GM18519 (cell line): Measurements from ENCODE around the gene ADGRA3.

Source experiments
- ATAC-seq: cut with Tn5 transposase; IDR thresholded peaks from one replicate; pipeline ENCODE4 v1.9.1; 2021; ENCODE audit warnings: mild to moderate bottlenecking, moderate library complexity; ENCODE audit not compliant: unreplicated experiment, low FRiP score

Gene ADGRA3

DNA sequence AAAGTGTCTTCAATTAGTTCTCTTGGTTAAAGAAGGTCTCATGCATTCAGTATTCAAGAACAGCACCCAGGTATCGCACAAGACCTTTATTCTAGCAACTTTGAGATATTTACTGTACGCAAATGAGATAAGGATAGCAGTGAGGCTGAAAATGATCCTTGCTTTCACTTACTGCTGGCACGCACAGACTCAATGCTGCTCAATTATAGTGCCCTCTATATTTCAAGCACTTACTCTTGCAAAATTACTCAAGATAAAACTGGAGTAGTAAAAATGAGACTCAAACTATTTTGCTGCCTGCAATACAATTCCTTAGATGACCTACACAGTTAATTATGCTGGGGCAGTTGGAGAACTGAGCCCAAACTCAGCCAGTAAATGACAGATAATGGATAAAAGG lies 60.9 kb downstream of the ADGRA3 start:
- ATAC-seq: no peak

DNA sequence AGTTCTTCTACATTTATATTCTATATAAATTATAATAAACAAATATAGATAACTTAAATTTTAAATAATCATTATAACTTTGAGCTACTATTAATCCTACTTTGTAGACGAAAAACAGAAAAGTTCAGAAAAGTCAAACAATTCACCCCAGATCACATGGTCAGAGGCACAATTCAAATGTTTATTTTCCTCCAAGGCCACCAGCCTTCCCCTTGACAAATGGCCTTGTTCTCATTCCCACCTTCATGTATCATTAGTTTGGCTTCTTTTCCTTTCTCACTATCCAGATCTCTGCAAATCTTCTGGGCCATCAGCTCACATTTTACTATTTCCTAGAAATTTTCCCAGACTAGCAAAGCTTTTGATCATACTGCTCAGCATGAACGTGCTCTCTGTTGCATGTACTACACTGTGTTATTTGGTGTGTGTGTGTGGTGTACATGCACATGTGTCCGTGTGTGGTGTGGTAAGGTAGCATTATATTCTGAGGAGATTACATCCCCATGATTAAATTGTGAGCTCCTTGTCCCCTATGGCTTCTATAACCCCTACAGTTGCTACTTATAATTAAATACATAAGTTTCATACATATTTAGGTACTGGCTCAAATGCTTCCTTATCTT lies 61.5 kb downstream of the ADGRA3 start:
- no peak for ATAC-seq

DNA sequence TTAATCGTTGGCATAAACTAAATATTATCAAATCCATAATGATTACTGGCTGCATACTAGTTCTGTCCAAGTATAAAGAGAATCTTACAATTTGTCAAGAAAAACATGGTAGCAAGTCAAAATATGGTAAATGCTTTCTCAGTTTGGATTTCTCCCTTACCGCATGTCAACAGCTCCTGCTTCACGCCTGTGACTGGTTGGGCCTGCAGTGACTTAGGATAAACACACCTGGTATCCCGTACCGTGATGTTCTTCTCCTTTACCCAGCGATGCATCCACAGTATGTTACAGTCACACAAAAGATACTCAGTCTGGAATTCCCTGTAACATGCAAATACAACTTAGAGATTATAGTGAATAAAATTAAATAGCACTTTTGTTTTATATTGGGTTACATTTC lies 71.1 kb downstream of the ADGRA3 start:
- no peak for ATAC-seq

DNA sequence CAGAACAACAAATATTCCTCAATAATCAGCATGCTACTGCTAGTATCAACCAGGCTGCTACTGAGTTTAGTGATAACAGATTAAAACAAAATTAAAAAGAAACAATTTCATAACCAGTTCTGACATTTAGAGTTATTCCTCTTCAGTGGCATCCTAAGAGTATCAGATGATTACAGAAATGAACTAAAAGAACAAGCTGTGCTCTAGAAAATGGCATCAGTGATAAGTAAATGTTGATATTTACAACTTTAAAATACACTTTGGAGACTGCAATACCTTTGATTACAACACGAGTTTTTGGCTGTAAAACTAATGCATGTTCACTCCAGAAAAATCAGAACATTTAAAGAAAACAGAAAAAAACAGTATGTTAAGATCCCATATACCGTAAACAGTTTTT lies 72.9 kb downstream of the ADGRA3 start:
- no peak for ATAC-seq

DNA sequence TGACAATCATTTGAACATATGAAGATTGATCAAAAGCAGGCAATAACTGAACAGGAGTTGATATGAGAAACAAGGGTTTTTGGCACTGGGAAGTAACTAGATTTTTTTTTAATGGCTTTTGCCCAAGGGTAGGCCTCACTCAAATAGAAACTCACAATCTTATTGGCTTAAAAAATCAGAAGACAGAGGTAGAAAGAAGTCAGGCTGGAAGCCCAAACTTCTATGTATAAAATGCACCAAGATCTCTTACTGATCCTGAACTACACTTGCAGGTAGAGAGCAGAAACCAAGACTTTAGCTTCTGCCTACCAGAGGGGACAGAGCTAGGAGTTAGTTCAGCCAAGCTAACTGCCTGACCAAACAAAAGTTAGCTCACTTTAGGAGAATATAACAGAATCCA lies 74.9 kb downstream of the ADGRA3 start:
- ATAC-seq: no peak

DNA sequence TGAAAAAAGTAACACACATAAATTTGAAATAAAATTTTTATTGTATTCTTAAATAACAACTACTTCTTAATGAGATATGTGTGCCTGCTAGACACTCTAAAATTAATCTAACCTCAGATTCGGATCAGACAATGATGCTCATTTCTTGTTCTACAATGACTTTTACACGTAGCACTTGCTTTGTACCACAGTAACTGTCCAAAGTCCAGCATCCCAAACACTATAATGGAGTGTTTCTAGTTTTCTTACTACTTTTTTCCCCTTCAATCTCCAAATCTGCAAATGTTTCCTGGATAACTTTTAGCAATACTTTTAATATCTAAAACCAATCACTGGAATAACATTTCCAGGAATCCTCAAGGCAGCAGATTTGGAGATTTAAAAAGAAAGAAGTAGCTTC lies 75.9 kb downstream of the ADGRA3 start:
- no peak for ATAC-seq

DNA sequence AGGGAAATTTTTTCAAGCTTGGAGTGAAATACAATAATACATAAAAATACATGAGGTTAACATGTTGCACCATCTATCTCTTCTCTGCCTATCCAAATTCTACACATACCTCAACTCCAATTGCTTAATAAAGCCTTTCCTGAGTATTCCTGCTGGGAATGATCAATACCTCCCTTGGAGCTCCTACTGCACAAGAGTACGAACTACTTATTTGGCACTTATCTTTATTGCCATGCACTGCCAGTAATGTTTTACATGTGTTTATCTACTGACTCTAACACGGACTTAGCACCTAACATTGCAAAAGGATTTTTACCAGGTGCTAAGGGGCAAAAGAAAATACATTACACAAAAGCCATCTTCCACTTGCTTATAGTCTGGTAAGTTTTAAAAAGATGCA lies 80.2 kb downstream of the ADGRA3 start:
- no peak for ATAC-seq

DNA sequence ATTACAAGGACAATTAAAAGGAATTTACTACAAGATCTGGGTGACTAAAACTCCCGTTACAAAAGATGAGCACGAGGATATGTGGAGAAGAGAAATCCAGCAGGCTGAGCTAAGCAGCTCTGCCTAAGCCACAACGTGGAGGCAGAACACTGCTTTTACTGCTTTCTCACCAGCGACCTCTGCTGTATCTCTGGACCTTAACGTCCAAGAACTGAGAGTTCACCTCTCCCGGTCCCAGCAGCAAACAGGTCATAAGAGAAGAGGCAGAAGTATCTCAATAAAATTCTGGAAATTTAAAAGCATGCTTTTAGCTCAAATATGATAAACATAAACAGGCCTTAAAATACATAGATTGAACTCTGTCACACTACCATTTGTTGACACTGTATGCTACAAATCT lies 81.0 kb downstream of the ADGRA3 start:
- peak; percentile 67 for ATAC-seq

DNA sequence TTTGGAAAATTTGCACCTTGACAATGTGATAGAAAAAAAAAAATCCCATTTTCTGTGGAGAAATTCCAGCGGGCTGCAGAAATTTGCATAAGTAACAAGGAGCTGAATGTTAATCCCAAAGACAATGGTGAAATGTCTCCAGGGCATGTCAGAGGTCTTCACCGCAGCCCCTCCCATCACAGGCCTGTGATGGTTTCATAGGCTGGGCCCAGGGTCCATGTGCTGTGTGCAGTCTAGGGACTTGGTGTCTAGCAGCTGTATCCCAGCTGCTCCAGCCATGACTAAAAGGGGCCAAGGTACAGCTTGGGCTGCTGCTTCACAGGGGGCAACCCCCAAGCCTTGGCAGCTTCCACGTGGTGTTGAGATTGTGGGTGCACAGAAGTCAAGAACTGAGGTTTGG lies 85.2 kb downstream of the ADGRA3 start:
- no peak for ATAC-seq

DNA sequence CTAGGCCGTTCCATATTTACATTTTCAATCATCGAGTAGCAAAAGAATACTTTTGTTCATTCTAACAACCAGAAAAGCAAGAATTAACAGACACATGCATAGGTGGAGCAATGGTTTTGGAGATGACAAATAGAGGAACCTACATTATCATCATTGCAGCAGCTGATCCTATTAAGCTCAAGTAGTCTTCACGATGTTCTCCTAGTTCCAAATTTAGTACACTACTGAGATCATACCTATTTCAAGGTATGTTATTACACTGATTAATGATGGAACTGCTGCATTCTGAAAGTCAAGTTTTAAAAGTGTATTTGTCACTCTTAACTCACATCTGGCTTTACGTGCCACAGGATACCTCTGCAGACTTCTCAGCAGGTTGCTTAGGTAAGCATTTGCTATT lies 87.4 kb downstream of the ADGRA3 start:
- no peak for ATAC-seq

DNA sequence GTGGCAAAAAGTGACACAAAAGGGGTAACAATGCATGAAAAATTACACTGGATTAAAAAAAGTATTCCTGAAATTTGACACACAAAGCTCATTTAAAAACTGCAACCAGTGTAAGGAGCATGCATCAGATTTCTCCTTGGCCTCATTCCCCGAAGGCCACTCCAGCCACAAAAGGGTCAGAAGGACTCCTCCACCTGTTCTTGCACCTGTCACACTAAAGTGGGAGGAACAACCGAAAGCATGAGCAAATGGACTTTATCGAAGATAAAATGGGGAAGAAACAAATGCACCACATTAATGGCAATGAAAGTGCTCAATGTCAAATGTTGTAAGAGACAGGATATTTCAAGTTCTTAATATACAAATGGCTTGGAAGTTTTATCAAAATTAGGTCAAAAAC lies 88.2 kb downstream of the ADGRA3 start:
- no peak for ATAC-seq

DNA sequence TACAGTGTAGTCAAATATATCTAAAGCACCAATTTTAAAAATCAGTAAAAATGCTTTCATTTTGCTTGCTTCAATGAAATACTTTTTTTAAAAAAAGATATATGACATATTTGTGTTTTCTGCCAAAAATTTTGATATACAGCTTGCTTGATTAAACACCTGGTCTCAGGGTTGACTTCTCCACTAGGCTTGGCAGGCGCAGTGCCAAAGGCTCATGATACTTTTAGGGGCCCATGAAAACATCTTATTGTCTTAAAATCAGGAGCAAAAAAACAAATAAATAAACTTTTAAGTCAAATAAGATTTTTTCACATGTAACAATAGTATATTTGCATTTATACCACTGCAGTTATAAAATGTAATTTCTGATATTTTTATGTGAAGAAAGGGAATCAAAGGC lies 95.6 kb downstream of the ADGRA3 start:
- no peak for ATAC-seq

DNA sequence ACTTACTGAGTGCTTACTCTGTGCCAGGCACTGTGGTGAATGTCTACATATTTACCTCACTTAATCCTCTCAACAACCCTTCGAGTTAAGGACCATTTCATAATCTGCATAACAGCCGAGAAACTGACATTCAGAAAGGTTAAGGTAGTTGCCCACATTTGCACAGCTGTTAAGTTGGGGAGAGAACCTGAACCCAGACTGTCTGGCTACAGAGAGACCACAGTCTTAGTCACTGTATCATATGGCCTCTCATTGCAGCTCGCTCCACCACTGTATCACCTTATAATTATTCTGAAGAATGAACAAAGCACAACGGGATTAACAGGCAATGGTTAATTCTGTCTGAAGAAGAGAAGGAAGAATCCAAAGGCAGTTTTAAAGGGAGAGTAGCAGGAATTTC lies 98.5 kb downstream of the ADGRA3 start:
- ATAC-seq: no peak

DNA sequence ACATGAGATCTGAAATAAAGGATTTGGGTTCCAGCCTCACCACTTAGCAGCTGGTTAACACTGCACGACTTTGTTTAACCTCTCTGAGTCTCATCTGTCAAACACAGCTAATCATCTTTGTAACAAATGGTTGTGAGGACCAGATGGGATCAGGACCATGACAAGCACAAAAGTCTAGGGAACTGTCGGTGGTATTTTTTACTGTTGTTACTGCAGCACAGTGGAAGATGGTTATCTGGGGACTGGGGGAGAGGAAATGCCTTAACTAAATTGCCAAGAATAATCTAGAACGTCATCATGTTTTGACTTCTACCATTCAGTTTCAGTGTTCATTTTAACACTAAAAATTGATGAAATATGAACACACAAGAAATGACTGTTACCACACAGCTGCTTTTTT lies 99.5 kb downstream of the ADGRA3 start:
- ATAC-seq: no peak

DNA sequence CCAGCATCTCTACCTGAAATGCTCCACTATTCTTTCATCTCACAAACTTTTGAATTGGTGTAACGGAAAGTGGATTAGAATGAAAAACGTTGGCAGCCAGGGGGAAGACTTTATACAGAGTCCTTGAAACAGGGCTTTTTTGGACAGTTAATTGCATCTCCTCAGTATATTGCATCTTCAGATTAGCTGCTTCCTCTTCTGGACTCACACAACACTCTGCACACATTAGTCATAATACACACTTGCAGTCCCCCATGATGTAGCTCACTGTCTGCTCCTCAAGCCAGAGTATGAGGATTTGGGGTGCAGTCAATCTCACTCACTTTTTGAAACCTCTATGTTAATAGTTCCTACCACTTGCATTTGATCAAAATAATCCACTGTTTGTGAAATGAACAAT lies 101.0 kb downstream of the ADGRA3 start:
- no peak for ATAC-seq

DNA sequence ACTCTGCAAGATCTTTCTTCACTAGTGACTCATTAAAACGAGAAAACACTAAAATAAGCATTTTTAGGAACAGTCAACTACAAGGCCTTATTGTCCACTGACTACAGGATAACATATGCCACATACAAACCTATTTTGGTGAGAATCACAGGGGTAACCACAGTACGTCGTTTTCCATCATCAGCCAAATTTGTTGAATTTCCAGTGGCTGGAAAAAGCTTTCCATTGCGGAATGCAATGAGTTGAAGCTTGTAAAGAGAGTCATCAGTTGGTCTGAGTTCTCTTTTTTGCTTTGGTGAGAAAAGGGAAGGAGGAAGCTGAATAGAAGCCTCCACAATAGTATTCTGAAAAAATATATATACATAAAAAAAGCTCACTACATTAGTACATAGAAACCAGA lies 102.4 kb downstream of the ADGRA3 start:
- ATAC-seq: no peak

DNA sequence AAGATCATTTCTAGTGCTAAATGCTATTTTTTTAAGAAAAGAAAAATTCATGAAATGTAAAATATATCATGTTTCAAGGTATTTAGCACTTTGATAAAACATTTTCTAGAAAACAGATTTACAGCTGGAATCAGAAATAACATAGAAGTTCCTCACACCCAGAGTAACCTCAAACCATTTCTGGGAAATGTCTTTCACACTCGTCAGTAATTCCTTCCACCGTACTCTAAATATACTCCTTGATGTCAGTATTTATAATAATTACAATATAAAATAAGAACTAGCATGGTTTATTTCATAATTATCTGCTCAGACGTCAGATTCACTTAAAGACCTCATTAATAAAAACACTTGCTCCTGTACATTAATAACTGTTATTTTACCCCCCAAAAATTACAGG lies 103.9 kb downstream of the ADGRA3 start:
- ATAC-seq: no peak

DNA sequence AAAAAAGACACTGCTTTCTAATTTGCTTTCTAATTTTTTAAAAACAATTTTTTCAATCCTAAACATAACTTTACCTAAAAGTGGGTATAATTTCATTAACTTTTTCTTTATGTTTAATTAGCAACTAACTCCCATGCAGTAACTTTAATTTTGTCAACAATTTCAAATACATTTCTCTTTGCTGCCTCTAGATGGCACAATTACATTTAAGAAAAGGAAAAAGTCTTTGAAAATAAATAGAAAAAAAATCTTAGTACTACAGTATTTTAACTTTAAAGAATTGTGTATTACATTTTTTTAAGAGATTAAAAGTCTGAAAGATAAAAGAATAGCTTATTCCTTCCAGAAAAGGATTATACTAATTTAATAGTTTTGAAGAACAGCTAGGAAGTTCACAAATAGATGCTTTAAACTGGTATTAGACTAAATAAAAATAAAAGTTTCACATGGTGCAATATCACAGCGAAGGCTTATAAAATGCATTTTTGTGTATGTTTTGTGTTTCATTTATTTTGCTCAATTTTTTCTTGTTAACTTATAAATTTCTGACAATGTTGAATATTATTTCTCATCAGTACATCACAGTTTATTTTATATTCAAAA lies 105.1 kb downstream of the ADGRA3 start:
- no peak for ATAC-seq

DNA sequence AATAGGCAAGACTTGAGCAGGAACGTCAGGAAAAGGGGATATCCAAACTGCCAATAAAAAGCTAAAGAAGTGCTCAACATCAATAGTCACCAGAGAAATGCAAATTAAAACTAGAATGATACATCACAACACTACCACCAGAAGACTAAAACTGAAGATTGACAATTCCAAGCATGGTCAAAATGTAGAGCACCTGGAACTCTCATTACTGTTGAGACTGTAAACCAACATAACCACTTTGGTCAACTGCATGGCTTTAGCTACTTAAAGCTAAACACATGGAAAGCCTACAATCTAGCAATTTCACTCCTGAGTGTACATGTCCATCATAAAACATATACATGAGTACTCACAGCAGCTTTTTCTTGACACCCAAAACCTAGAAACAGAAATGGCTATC lies 107.4 kb downstream of the ADGRA3 start:
- ATAC-seq: no peak

DNA sequence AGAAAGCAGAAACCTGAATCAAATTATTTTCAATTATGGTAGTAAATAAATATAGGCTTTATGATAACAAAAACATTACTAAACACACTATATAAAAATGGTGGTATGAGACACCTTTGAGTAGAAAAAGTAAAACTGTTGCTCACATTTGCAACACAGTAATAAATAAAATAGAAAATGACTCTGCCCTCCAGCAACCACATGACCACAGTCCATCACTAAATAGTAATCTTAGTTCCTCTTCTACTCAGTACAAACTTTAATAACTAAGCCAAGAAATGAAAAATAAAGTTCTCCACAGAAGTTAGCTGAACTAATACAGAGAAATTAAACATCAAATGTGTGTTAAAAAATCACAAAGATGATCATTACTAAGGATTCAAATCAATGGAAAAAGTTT lies 108.5 kb downstream of the ADGRA3 start:
- ATAC-seq: no peak

DNA sequence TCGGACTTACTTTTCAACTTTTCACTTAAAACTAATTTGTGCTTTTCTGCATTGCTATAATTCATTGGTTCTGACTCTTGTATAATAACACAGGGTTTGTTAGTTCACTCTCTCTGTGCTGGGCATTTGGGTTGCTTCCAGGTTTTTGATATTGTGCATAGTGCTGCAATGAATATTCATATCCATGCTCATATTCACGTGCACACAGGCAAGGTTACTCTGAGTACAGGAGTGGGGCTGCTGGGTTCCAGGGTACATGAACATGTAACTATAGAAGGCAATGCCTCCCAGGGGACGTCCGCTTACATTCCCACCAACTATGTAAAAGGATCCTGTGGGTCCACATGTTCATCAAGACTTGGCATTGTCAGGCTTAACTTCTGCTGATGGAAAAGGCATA lies 117.2 kb downstream of the ADGRA3 start:
- ATAC-seq: no peak

DNA sequence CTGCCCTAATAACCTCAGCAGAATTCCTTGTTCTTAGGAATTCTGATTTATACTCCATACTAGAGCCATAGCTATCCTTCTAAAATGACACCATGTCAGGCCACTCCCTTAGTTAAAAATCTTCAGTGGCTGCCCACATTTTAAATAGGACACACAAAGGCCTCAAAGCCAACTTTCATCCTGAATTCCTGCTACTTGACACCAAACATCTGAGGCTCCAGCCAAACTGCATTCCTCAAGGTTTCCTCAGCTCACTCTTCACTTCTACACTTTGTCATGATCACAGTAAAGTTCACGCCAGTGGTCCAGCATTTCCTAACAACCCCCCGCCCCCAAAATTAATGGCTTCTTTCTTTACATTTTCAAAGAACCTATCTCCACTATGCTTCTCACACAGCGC lies 124.3 kb downstream of the ADGRA3 start:
- ATAC-seq: no peak
